Neutrophil (primary cell): ENCODE data around the gene MARCHF7.

ENCODE experiments used
- H3K27ac ChIP-seq: fragments of 200-600 bp; sonication (generic); 2 replicates; pipeline ENCODE4 v1.5.1; 2016; ENCODE audit warnings: mild to moderate bottlenecking, moderate library complexity
- H3K27me3 ChIP-seq: fragments of 200-600 bp; sonication (generic); 2 replicates; pipeline ENCODE4 v1.6.0; 2016; ENCODE audit warnings: mild to moderate bottlenecking
- H3K36me3 ChIP-seq: fragments of 200-600 bp; sonication (generic); 2 replicates; pipeline ENCODE4 v1.5.1; 2017
- H3K4me1 ChIP-seq, 2 experiments: fragments of 200-600 bp in 1 of 2; sonication (generic) in 1 of 2; 1 replicate in 1 of 2; 2 replicates in 1 of 2; pipeline versions ENCODE4 v1.5.1 to v1.6.1; 2013 to 2016; ENCODE audit warnings: low read depth in 1 of 2, low read length in 1 of 2, mild to moderate bottlenecking in 1 of 2, moderate library complexity in 1 of 2; ENCODE audit not compliant: control insufficient read depth in 1 of 2, insufficient read depth in 1 of 2
- H3K4me3 ChIP-seq, 2 experiments: fragments of 200-600 bp in 1 of 2; sonication (generic) in 1 of 2; 1 replicate in 1 of 2; 2 replicates in 1 of 2; pipeline ENCODE4 v1.5.1; 2013 to 2016; ENCODE audit warnings: low read depth in 1 of 2, low read length in 1 of 2, mild to moderate bottlenecking in 1 of 2, moderate library complexity in 1 of 2
- H3K9me3 ChIP-seq: fragments of 200-600 bp; sonication (generic); 2 replicates; pipeline ENCODE4 v1.5.1; 2016
- CTCF ChIP-seq: fragments of 200-600 bp; sonication (generic); IDR thresholded peaks from 2 replicates; pipeline ENCODE4 v1.5.1; 2016; ENCODE audit warnings: antibody characterized with exemption

MARCHF7 gene

GRCh38 chr2:159725713-159726112 lies 13.4 kb downstream of the MARCHF7 start:
- H3K36me3 ChIP-seq: peaks cover 17% of the 10 kb centered on the region

GRCh38 chr2:159728629-159729028 lies 16.3 kb downstream of the MARCHF7 start:
- Histone ChIP-seq H3K9me3 (no peaks in the 10 kb centered on the region), H3K27ac (peak overlapping the region; percentile 72), H3K36me3 (peaks cover 36% of the 10 kb centered on the region), H3K4me3 (no peak overlapping the region), H3K4me1 (peaks cover 24 to 28% of the 10 kb centered on the region in 2 experiments), H3K27me3 (no peaks in the 10 kb centered on the region)
- no peak for TF ChIP-seq CTCF

More at GRCh38 chr2:159725713-159726112, 13.4 kb downstream of the MARCHF7 start:
- TF ChIP-seq CTCF: no peak
- H3K4me1 ChIP-seq: peaks cover 45 to 55% of the 10 kb centered on the region in 2 experiments
- H3K27me3 ChIP-seq: no peaks in the 10 kb centered on the region
- H3K27ac ChIP-seq: peak overlapping the region; percentile 37
- no peaks in the 10 kb centered on the region for H3K9me3 ChIP-seq
- no peak overlapping the region for H3K4me3 ChIP-seq

- Histone ChIP-seq H3K27ac (peak overlapping the region; percentile 39), H3K9me3 (no peaks in the 10 kb centered on the region), H3K4me1 (no peaks in the 10 kb centered on the region), H3K4me3 (no peak overlapping the region), H3K36me3 (peaks cover 76% of the 10 kb centered on the region), H3K27me3 (no peaks in the 10 kb centered on the region)
- no peak for TF ChIP-seq CTCF
These were observed 23.3 kb downstream of the MARCHF7 start for GRCh38 chr2:159735648-159736047.

- peak overlapping the region; percentile 39 for H3K27ac ChIP-seq
These were observed 23.7 kb downstream of the MARCHF7 start for GRCh38 chr2:159736048-159736447.

GRCh38 chr2:159737292-159737916 lies 25.1 kb downstream of the MARCHF7 start:
- peak overlapping the region; percentile 53 for H3K27ac ChIP-seq
- H3K4me3 ChIP-seq: no peak overlapping the region
- peaks cover 67% of the 10 kb centered on the region for H3K36me3 ChIP-seq
- H3K4me1 ChIP-seq: no peaks in the 10 kb centered on the region
- H3K27me3 ChIP-seq: no peaks in the 10 kb centered on the region
- no peaks in the 10 kb centered on the region for H3K9me3 ChIP-seq
- no peak for TF ChIP-seq CTCF

More at GRCh38 chr2:159736048-159736447, 23.7 kb downstream of the MARCHF7 start:
- Histone ChIP-seq H3K4me1 (no peaks in the 10 kb centered on the region), H3K36me3 (peaks cover 76% of the 10 kb centered on the region), H3K27me3 (no peaks in the 10 kb centered on the region), H3K9me3 (no peaks in the 10 kb centered on the region), H3K4me3 (no peak overlapping the region)
- no peak for TF ChIP-seq CTCF
